Activated CD4-positive, alpha-beta memory T cell treated with anti-CD3 and anti-CD28 coated beads for 36 hours (primary cell): ENCODE data around the gene TMEM273. TPM values are rescaled to one million over a fixed set of nuclear protein-coding genes. Genes with fewer than 3 reads are reported as not detected.

Source experiments
- CTCF ChIA-PET: fragments of 350-600 bp; sonication (Branson Sonifier 250); formaldehyde crosslinking; loops from one replicate; lab custom pipeline; 2021; ENCODE audit warnings: antibody characterized with exemption, inconsistent platforms; lab: Charles Lee
- POLR2A ChIA-PET: fragments of 350-600 bp; sonication (Branson Sonifier 250); formaldehyde crosslinking; loops from one replicate; lab custom pipeline; 2021; ENCODE audit warnings: antibody characterized with exemption; lab: Charles Lee
- DNase-seq: peaks from one replicate; pipeline ENCODE4 v3.0.0-alpha.2; 2020
- H3K27ac Mint-ChIP-seq: one replicate; pipeline ENCODE4 v1.8.0; 2021; ENCODE audit warnings: mixed read lengths
- H3K27me3 Mint-ChIP-seq: one replicate; pipeline ENCODE4 v1.8.0; 2021; ENCODE audit warnings: mixed read lengths
- H3K36me3 Mint-ChIP-seq: one replicate; pipeline ENCODE4 v1.8.0; 2021; ENCODE audit warnings: mixed read lengths
- H3K4me1 Mint-ChIP-seq: one replicate; pipeline ENCODE4 v1.8.0; 2021; ENCODE audit warnings: low read depth, mixed read lengths
- H3K4me3 Mint-ChIP-seq: one replicate; pipeline ENCODE4 v1.8.0; 2021; ENCODE audit warnings: mild to moderate bottlenecking, mixed read lengths
- H3K9me3 Mint-ChIP-seq: one replicate; pipeline ENCODE4 v1.8.0; 2021; ENCODE audit warnings: mixed read lengths
- intact Hi-C: fragments of 100-400 bp; cut with micrococcal nuclease; formaldehyde crosslinking; loops from one replicate; pipeline ENCODE4 v1.15.1; 2023
- total RNA-seq, 2 experiments: library from RNA; stranded (reverse); gene quantifications; one replicate each; pipeline ENCODE4 v1.2.3, GENCODE V29; 2021

Gene TMEM273
- total RNA-seq, 2 experiments from 2014 or later: 106 to 108 TPM

GRCh38 chr10:49174261-49174925, 13.8 kb downstream of the TMEM273 start:
- POLR2A ChIA-PET: interaction anchor here (1.4 kb wide), 1 partner anchor 13 kb away, joined by 3 read pairs; no protein-coding TSS in a partner anchor
- Mint-ChIP-seq H3K4me3 (no peak overlapping the region), H3K27ac (peak overlapping the region; percentile 26), H3K36me3 (peaks cover 3% of the 10 kb centered on the region), H3K4me1 (peaks cover 51% of the 10 kb centered on the region), H3K9me3 (no peaks in the 10 kb centered on the region), H3K27me3 (no peaks in the 10 kb centered on the region)
- intact Hi-C loops: no loop called here
- CTCF ChIA-PET: interaction anchor here (0.8 to 1.2 kb wide), 2 partner anchors 12 to 199 kb away, joined by 3 to 4 read pairs; no protein-coding TSS in a partner anchor
- no peak for DNase-seq

DNA sequence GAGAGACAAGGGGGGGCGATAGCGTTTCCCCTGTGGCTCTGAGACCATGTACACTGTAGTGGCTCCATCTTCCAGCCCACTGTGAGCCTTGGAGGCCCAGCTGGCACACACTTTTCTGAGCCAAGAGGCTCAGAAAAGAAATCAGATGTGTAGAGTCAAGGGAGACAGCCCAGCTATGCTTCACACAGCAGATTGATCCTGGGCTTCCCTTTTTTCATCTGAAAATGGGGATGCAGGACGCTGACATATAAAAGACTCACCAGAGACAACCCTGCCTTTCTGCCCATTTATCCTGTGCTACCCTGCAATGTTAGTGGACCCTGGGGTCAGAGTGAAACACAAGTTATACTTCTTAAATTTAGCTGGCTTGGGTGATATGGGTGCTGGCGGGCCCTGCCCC, 14.3 kb downstream of the TMEM273 start:
- Mint-ChIP-seq H3K9me3 (no peaks in the 10 kb centered on the region), H3K36me3 (peaks cover 3% of the 10 kb centered on the region), H3K4me1 (peaks cover 49% of the 10 kb centered on the region), H3K4me3 (no peak overlapping the region), H3K27ac (peak overlapping the region; percentile 26), H3K27me3 (no peaks in the 10 kb centered on the region)
- intact Hi-C loops: no loop called here
- no peak for DNase-seq
- ChIA-PET CTCF (interaction anchor here (0.8 kb wide), 1 partner anchor 9 kb away, joined by 5 read pairs; no protein-coding TSS in a partner anchor), POLR2A (interaction anchor here (1.3 to 1.4 kb wide), 2 partner anchors 10 to 12 kb away, joined by 3 to 5 read pairs; no protein-coding TSS in a partner anchor)

- H3K9me3 Mint-ChIP-seq: no peaks in the 10 kb centered on the region
These were observed 14.9 kb downstream of the TMEM273 start for GRCh38 chr10:49173201-49173772.

DNA sequence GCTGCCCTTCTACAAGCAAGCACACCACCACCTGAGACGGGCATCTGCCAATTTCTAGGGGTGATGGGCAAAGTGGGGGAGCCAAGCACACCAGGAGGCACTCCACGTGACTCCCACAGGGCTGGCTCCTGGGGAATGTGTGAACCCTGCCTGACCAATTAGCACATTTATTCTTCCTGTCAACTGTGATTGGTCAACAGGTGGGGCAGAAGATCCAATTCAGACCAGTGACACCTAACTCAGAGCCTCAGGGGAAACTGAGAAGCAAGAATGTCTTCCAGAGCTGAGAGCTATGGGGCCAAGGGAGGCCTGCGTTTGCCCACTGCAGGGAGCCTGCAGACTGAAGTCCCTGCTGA, 15.4 kb downstream of the TMEM273 start:
- intact Hi-C loops: no loop called here
- H3K27me3 Mint-ChIP-seq: no peaks in the 10 kb centered on the region
- peaks cover 3% of the 10 kb centered on the region for H3K36me3 Mint-ChIP-seq
- DNase-seq: no peak
- no peak overlapping the region for H3K27ac Mint-ChIP-seq
- no peak overlapping the region for H3K4me3 Mint-ChIP-seq
- CTCF ChIA-PET: interaction anchor here (0.8 kb wide), 1 partner anchor 8 kb away, joined by 5 read pairs; no protein-coding TSS in a partner anchor
- peaks cover 43% of the 10 kb centered on the region for H3K4me1 Mint-ChIP-seq
- POLR2A ChIA-PET: interaction anchor here (1.3 kb wide), 1 partner anchor 11 kb away, joined by 5 read pairs; no protein-coding TSS in a partner anchor
- H3K9me3 Mint-ChIP-seq: no peaks in the 10 kb centered on the region

More at GRCh38 chr10:49173201-49173772, 14.9 kb downstream of the TMEM273 start:
- Mint-ChIP-seq H3K36me3 (peaks cover 3% of the 10 kb centered on the region), H3K27me3 (no peaks in the 10 kb centered on the region), H3K27ac (no peak overlapping the region), H3K4me1 (peaks cover 45% of the 10 kb centered on the region), H3K4me3 (no peak overlapping the region)
- DNase-seq: no peak
- POLR2A ChIA-PET: interaction anchor here (1.3 kb wide), 1 partner anchor 10 kb away, joined by 5 read pairs; no protein-coding TSS in a partner anchor
- CTCF ChIA-PET: interaction anchor here (0.8 kb wide), 1 partner anchor 9 kb away, joined by 5 read pairs; no protein-coding TSS in a partner anchor
- intact Hi-C loops: no loop called here

DNA sequence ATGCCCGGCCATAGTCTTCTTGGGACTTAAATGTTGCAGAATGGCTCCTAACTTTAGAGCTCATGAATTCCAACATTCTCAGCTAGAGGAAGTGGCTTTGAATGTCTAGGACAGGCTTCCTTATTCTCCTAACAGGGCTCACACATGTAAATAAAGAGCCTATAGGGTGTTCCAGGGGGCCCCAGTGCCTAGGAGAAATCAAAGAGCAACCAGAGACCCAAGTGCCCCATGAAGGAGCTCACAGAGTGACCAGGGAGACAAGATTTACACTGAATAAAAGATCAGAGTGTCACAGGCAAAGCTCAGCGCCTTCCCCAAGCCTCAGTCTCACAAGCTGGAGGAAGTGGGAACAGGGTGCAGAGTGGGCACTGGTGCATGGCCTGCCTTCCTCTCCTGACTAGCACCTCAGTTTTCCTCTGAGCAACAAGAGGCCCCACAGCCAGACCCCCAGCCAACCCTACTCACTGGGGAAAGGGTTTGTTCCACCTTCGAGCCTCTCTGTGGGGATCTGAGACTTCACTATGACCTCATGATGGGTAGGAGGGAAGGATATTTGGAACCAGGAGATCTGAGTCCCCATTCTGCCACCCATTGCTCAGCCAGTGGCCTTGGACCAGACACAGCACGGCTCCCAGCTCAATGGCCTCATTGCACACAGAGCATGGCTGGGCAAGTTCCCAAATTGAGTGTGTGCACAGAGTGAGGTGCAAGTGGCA, 16.0 kb downstream of the TMEM273 start:
- H3K36me3 Mint-ChIP-seq: peaks cover under 1% of the 10 kb centered on the region
- ChIA-PET CTCF (no interaction called here), POLR2A (interaction anchor here (1.3 kb wide), 1 partner anchor 11 kb away, joined by 5 read pairs; no protein-coding TSS in a partner anchor)
- peaks cover 39% of the 10 kb centered on the region for H3K4me1 Mint-ChIP-seq
- H3K27me3 Mint-ChIP-seq: no peaks in the 10 kb centered on the region
- intact Hi-C loops: no loop called here
- DNase-seq: no peak
- no peak overlapping the region for H3K27ac Mint-ChIP-seq
- no peaks in the 10 kb centered on the region for H3K9me3 Mint-ChIP-seq
- no peak overlapping the region for H3K4me3 Mint-ChIP-seq

DNA sequence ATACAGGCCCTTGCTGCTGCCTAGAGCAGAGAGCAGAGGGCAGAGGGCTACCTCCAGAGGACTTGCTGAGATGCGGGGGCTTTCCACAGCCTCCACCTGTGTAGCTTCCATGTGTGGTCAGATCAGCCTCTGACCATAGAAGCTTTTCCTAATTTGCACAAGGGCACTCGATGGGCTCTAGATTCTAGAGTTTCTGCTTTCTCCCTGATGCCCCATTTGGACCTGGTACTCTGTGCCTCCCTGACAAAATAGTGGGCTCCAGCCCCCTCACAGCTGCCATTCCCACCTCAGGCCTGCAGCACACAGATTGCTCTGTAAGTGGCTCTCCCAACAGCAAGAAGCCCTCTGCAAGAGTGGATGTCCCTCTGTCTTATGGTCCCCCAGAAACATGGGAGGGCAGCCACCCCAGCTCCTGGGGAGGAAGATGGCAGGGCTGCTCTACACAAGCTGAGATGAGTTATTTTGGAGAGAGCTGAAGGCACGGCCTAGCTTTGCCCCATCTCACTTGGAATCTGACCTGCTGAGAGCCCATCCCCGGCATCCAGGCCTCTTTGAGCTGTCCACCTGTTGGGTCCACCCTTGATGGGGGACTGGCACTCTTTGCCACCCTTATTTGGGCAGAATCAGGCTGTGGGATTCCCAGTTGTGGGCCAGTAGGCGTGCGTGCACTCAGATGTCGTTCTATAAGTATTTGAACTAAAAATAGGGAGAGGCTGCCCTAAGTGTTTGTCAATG, 16.7 kb downstream of the TMEM273 start:
- Mint-ChIP-seq H3K27me3 (no peaks in the 10 kb centered on the region), H3K4me1 (peaks cover 38% of the 10 kb centered on the region), H3K36me3 (peaks cover 2% of the 10 kb centered on the region), H3K4me3 (no peak overlapping the region), H3K9me3 (no peaks in the 10 kb centered on the region), H3K27ac (no peak overlapping the region)
- CTCF ChIA-PET: no interaction called here
- no peak for DNase-seq
- intact Hi-C loops: no loop called here
- POLR2A ChIA-PET: no interaction called here

GRCh38 chr10:49170632-49171325, 17.4 kb downstream of the TMEM273 start:
- intact Hi-C loops: no loop called here
- POLR2A ChIA-PET: no interaction called here
- peak overlapping the region; percentile 42 for H3K27ac Mint-ChIP-seq
- peaks cover 38% of the 10 kb centered on the region for H3K4me1 Mint-ChIP-seq
- CTCF ChIA-PET: no interaction called here
- H3K9me3 Mint-ChIP-seq: no peaks in the 10 kb centered on the region
- H3K4me3 Mint-ChIP-seq: no peak overlapping the region
- no peaks in the 10 kb centered on the region for H3K27me3 Mint-ChIP-seq
- DNase-seq: no peak
- peaks cover 9% of the 10 kb centered on the region for H3K36me3 Mint-ChIP-seq

DNA sequence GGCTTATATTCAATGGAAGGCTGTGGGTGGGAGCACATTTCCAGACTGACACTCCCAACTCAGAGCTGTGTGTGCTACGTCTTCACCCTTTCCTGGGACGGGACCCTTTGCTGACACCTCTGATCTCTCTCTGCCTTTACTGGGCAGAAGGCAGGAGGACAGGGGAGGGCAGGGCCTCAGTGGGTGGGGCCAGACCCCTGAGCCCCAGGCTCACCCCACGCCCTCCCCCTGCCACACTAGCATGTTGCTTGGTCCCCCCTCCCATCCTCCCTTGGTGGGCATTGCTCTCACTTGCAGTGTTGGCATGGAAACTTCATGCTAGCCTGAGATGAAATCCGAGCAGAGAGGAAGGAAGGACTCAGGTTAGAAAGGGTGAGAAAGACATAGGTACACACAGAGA, 18.4 kb downstream of the TMEM273 start:
- peaks cover 12% of the 10 kb centered on the region for H3K36me3 Mint-ChIP-seq
- H3K9me3 Mint-ChIP-seq: no peaks in the 10 kb centered on the region
- H3K27ac Mint-ChIP-seq: no peak overlapping the region
- no peak for DNase-seq
- H3K4me3 Mint-ChIP-seq: no peak overlapping the region
- intact Hi-C loops: no loop called here
- CTCF ChIA-PET: interaction anchor here (0.6 to 1.0 kb wide), 2 partner anchors 238 to 861 kb away, joined by 3 read pairs; no protein-coding TSS in a partner anchor
- POLR2A ChIA-PET: no interaction called here
- H3K27me3 Mint-ChIP-seq: no peaks in the 10 kb centered on the region
- peaks cover 40% of the 10 kb centered on the region for H3K4me1 Mint-ChIP-seq

DNA sequence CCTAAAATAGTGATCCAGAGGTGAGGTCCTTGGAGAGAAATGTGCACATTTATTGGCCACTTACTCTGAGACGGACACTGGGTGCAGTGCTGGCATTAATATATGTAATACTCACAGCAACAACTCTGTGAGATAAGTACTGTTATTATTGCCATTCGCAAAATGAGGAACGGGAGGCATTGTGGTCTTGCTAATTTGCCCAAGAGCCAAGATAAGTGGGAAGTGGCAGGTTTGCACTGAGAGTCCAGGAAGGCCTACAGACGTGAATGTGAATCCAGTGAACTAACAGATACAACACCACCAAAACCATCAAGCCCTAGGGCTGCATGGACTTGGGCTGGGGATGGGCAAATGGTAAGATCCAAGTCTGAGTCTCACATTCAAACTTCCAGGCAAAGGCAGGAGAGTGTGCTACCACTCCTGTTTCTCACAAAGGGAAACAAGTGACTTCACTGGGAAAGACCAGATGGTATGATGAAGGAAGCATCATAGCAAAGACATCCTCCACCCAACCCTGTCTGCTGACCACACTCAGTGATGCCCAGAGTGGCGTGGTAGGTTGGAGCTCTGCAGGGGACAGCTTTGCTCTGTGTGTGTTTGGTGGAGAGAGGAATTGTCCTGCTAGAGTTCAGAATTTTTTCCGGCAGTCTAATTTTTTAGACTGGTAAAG, 19.2 kb downstream of the TMEM273 start:
- no peak overlapping the region for H3K27ac Mint-ChIP-seq
- ChIA-PET CTCF (interaction anchor here (1.0 kb wide), 1 partner anchor 239 kb away, joined by 3 read pairs; no protein-coding TSS in a partner anchor), POLR2A (no interaction called here)

DNA sequence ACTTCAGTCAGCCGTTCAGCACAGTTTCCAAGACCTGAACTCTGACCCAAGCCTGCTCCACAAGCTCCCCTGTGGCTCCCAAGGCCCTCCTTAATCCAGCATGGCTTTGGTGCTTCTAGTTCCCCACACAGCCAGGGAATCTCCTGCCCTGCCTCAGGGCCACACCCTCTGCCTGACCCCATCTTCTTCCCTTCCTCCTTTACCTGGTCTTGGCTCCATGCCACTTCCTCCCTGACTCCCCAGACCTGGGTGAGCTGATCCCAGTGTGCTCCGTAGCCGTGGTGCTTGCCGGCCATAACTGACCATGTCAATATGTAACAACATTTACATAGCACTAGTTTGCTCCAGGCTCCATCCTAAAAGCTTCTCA, 20.0 kb downstream of the TMEM273 start:
- ChIA-PET POLR2A (no interaction called here), CTCF (no interaction called here)
- Mint-ChIP-seq H3K9me3 (no peaks in the 10 kb centered on the region), H3K27ac (peak overlapping the region; percentile 9), H3K36me3 (peaks cover 19% of the 10 kb centered on the region), H3K4me1 (peaks cover 41% of the 10 kb centered on the region), H3K4me3 (no peak overlapping the region), H3K27me3 (peaks cover 3% of the 10 kb centered on the region)
- DNase-seq: no peak
- intact Hi-C loops: no loop called here

More for the DNA sequence above, 19.2 kb downstream of the TMEM273 start:
- peaks cover 3% of the 10 kb centered on the region for H3K27me3 Mint-ChIP-seq
- intact Hi-C loops: no loop called here
- peaks cover 44% of the 10 kb centered on the region for H3K4me1 Mint-ChIP-seq
- H3K9me3 Mint-ChIP-seq: no peaks in the 10 kb centered on the region
- no peak for DNase-seq
- no peak overlapping the region for H3K4me3 Mint-ChIP-seq
- H3K36me3 Mint-ChIP-seq: peaks cover 19% of the 10 kb centered on the region
